Fibroblast of pulmonary artery (primary cell): ENCODE data around the gene DPH7.

Experiments used
- DNase-seq: peaks from one replicate; pipeline ENCODE4 v3.0.0-alpha.2; 2010; ENCODE audit warnings: low read depth
- H3K4me3 ChIP-seq: replicated peaks from 2 replicates; pipeline ENCODE4 v1.5.1; 2011; ENCODE audit warnings: low read depth, mild to moderate bottlenecking, control low read depth, low read length, moderate library complexity
- CTCF ChIP-seq: IDR thresholded peaks from 2 replicates; pipeline ENCODE4 v1.5.1; 2011; ENCODE audit warnings: mild to moderate bottlenecking, control low read depth, low read length, inconsistent platforms; ENCODE audit errors: missing control alignments

The DPH7 gene

GRCh38 chr9:137612741-137613142, 34.0 kb upstream of the DPH7 start:
- DNase-seq: no peak
- no peak for TF ChIP-seq CTCF
- H3K4me3 ChIP-seq: no peak overlapping the region

- no peak overlapping the region for H3K4me3 ChIP-seq
- DNase-seq: peak; percentile 74
- TF ChIP-seq CTCF: no peak
Measured at GRCh38 chr9:137611623-137612609, 33.2 kb upstream of the DPH7 start.

GRCh38 chr9:137610944-137611343, 32.2 kb upstream of the DPH7 start:
- no peak for DNase-seq
- no peak for TF ChIP-seq CTCF
- no peak overlapping the region for H3K4me3 ChIP-seq

GRCh38 chr9:137607141-137607857, 28.6 kb upstream of the DPH7 start:
- no peak for TF ChIP-seq CTCF
- DNase-seq: no peak
- peak overlapping the region; percentile 57 for H3K4me3 ChIP-seq

- TF ChIP-seq CTCF: no peak
- no peak for DNase-seq
- peak overlapping the region; percentile 57 for H3K4me3 ChIP-seq
Measured at GRCh38 chr9:137606734-137607138, 28.0 kb upstream of the DPH7 start.

- DNase-seq: no peak
- H3K4me3 ChIP-seq: peak overlapping the region; percentile 57
- TF ChIP-seq CTCF: no peak
Measured at GRCh38 chr9:137606005-137606621, 27.4 kb upstream of the DPH7 start.
